Bronchus fibroblast of lung (primary cell): Measurements from ENCODE around the gene TRIM52. TPM values are rescaled to one million over a fixed set of nuclear protein-coding genes. Genes with fewer than 3 reads are reported as not detected.

Source experiments
- total RNA-seq: library from RNA; depleted of rRNA; stranded (reverse); fragments of >200 nt; gene quantifications from 2 replicates; pipeline ENCODE4 v1.2.3, GENCODE V29; 2015

Gene TRIM52
- total RNA-seq: 3.1 and 5.5 TPM in 2 replicates

GRCh38 chr5:181260720-181261319 is at the start of gene TRIM52:
Gene TRIM52, minus strand, starts transcription at chr5:181261143. Its CDS starts 330 bp downstream, at chr5:181260813.

GRCh38 chr5:181243564-181244343 is 17.2 kb downstream of the TRIM52 start, which contains the start of gene RACK1:
Gene RACK1, minus strand, starts transcription at chr5:181243906. Its CDS starts 106 bp downstream, at chr5:181243800.

DNA sequence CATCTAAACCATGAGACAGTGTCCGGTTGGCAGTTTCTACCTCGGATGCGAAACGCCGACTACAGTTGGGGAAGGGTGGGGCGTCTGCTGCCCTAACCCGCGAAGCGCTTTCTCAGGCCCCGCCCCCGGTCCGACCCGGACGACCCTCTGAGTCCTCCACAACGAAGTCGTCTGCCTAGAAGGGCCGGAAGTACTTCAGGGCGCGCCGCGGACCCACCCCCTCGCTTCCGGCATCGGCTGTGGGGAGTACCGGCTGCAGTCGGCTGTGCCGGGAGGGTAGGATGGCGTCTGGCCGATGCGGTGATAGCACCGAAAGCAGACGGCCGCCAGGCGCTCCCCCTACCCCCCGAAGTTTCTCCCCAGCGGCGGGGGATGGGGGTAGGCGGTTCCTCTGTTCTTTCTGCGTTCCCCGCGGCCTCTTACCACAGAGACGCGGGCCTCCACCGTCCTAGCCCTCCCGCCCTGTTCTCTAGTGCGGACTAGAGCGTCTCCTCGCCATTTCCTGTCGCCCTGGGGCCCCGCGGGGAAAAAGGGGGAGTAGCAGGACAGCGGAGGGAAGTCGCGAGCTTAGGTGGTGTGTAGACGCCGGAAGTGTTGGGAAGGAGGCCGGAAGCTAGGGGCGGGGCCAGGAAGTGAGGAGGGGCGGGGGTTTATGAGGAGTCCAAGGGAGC is 37.8 kb downstream of the TRIM52 start, which contains the start of gene TRIM41:
Gene TRIM41, plus strand, starts transcription at position 224 of the 671 bp plus-strand sequence. CDS start 719 bp downstream, outside the sequence.

Other genes with a start within 250 kb of the TRIM52 start
- not detected in 2 replicates for gene BTNL9, start 220.9 kb downstream of the TRIM52 start, total RNA-seq
- gene OR2V1, start 130.0 kb downstream of the TRIM52 start, total RNA-seq: not detected in 2 replicates
- not detected in 2 replicates for gene OR2V2, start 113.6 kb downstream of the TRIM52 start, total RNA-seq
- 5.5 and 7.6 TPM in 2 replicates for gene TRIM7, start 55.9 kb downstream of the TRIM52 start, total RNA-seq
- 12.1 and 12.2 TPM in 2 replicates for gene TRIM41, start 37.9 kb downstream of the TRIM52 start, total RNA-seq
- 3,784 and 3,832 TPM in 2 replicates for gene RACK1, start 17.2 kb downstream of the TRIM52 start, total RNA-seq
- not detected in 2 replicates for gene OR4F3, start 106.1 kb upstream of the TRIM52 start, total RNA-seq